ENCODE results near the gene TMEM115.

The TMEM115 gene

DNA sequence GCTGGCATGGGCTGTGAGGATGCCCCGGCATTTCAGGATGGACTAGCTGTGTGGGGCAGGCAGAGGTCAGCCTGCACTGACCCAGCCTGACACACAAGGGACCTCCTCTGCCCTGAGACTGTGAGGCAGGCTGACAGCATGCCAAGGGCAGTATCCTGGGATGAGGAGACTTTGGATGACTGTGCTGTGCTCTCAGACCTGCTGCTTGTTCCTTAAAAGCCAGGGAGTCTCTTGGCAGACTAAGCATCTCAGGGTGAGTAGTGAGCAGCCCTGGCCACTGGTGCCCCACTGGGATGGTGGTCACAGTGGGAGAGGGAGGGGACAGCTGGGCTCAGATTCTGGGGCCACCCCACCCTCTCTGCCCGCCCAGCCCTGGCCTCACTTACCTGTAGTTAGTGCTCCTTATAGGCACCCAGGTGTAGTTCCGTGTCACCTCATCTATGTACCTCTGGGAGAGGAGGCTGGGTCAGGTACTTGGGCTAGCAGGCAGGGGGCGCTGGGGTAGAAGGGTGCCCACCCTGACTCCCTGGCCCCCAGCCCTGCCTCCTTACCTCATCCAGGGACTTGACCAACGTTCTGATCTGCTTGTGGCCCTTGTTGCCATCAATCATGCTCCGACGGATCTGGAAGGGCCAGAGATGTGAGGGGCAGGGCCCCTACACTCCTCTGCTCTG, 16.1 kb upstream of the TMEM115 start:
- no peak overlapping the region for H3K23ac ChIP-seq (ENCODE audit: low read length)
- no peak overlapping the region for H2AFZ ChIP-seq (ENCODE audit: insufficient read depth, low read length, poor library complexity)
- H2BK120ac ChIP-seq (ENCODE audit: insufficient read depth, low read length, poor library complexity): no peak overlapping the region
- H3K14ac ChIP-seq (ENCODE audit: low read length): no peak overlapping the region
- WGBS (ENCODE audit: extremely low coverage, insufficient coverage, insufficient read length): no CpG with 5 or more reads among the region's 7 CpGs
- no peaks in the 10 kb centered on the region for H3K36me3 ChIP-seq (ENCODE audit: control insufficient read depth in 1 of 2, insufficient read depth in 2 of 2, low read length in 2 of 2)
- H4K8ac ChIP-seq (ENCODE audit: low read depth, low read length): no peak overlapping the region
- no peak for DNase-seq
- H4K91ac ChIP-seq (ENCODE audit: low read depth, low read length): no peak overlapping the region
- H3K27ac ChIP-seq (ENCODE audit: low read depth, low read length): no peak overlapping the region
- no peaks in the 10 kb centered on the region for H3K79me2 ChIP-seq (ENCODE audit: control insufficient read depth, insufficient read depth, low read length, poor library complexity)
- H3K27me3 ChIP-seq (ENCODE audit: insufficient read depth, low read length): no peaks in the 10 kb centered on the region
- no peaks in the 10 kb centered on the region for H3K79me1 ChIP-seq (ENCODE audit: low read length)
- H3K9ac ChIP-seq (ENCODE audit: low read length): no peak overlapping the region
- H3K18ac ChIP-seq (ENCODE audit: low read length): no peak overlapping the region
- H3K9me3 ChIP-seq (ENCODE audit: insufficient read depth, low read depth, low read length): peaks cover 4% of the 10 kb centered on the region
- no peak overlapping the region for H3K4me3 ChIP-seq (ENCODE audit: low read depth, low read length)
- no peak overlapping the region for H3K4me2 ChIP-seq (ENCODE audit: low read length)
- no peak overlapping the region for H2BK12ac ChIP-seq (ENCODE audit: low read length)
- H3K4ac ChIP-seq (ENCODE audit: low read depth, low read length): no peak overlapping the region
- H2AK5ac ChIP-seq (ENCODE audit: low read length): no peak overlapping the region
- H2BK5ac ChIP-seq (ENCODE audit: low read depth, low read length, poor library complexity): no peak overlapping the region
- no peaks in the 10 kb centered on the region for H3K4me1 ChIP-seq (ENCODE audit: control insufficient read depth in 1 of 2, insufficient read depth in 2 of 2, low read length in 2 of 2)
- H4K12ac ChIP-seq (ENCODE audit: low read depth, low read length): no peak overlapping the region

GRCh38 chr3:50374363-50375257, 15.3 kb upstream of the TMEM115 start:
- DNase-seq: no peak
- Histone ChIP-seq H3K27ac (ENCODE audit: low read depth, low read length) (no peak overlapping the region), H3K9ac (ENCODE audit: low read length) (no peak overlapping the region), H3K23ac (ENCODE audit: low read length) (no peak overlapping the region), H3K4ac (ENCODE audit: low read depth, low read length) (no peak overlapping the region), H2AK5ac (ENCODE audit: low read length) (no peak overlapping the region), H4K91ac (ENCODE audit: low read depth, low read length) (no peak overlapping the region), H4K8ac (ENCODE audit: low read depth, low read length) (no peak overlapping the region), H3K14ac (ENCODE audit: low read length) (no peak overlapping the region), H2BK120ac (ENCODE audit: insufficient read depth, low read length, poor library complexity) (no peak overlapping the region), H3K4me3 (ENCODE audit: low read depth, low read length) (no peak overlapping the region), H3K79me2 (ENCODE audit: control insufficient read depth, insufficient read depth, low read length, poor library complexity) (no peaks in the 10 kb centered on the region), H2AFZ (ENCODE audit: insufficient read depth, low read length, poor library complexity) (no peak overlapping the region), H3K36me3 (ENCODE audit: control insufficient read depth in 1 of 2, insufficient read depth in 2 of 2, low read length in 2 of 2) (no peaks in the 10 kb centered on the region), H3K4me1 (ENCODE audit: control insufficient read depth in 1 of 2, insufficient read depth in 2 of 2, low read length in 2 of 2) (no peaks in the 10 kb centered on the region), H3K4me2 (ENCODE audit: low read length) (no peak overlapping the region), H2BK5ac (ENCODE audit: low read depth, low read length, poor library complexity) (no peak overlapping the region), H3K27me3 (ENCODE audit: insufficient read depth, low read length) (no peaks in the 10 kb centered on the region), H3K79me1 (ENCODE audit: low read length) (no peaks in the 10 kb centered on the region), H3K9me3 (ENCODE audit: insufficient read depth, low read depth, low read length) (peaks cover 4% of the 10 kb centered on the region), H3K18ac (ENCODE audit: low read length) (no peak overlapping the region), H4K12ac (ENCODE audit: low read depth, low read length) (no peak overlapping the region), H2BK12ac (ENCODE audit: low read length) (no peak overlapping the region)
- no CpG with 5 or more reads among the region's 22 CpGs for WGBS (ENCODE audit: extremely low coverage, insufficient coverage, insufficient read length)

GRCh38 chr3:50373146-50374051, 14.1 kb upstream of the TMEM115 start:
- Histone ChIP-seq H3K9me3 (ENCODE audit: insufficient read depth, low read depth, low read length) (peaks cover 4% of the 10 kb centered on the region), H2AFZ (ENCODE audit: insufficient read depth, low read length, poor library complexity) (no peak overlapping the region), H2BK5ac (ENCODE audit: low read depth, low read length, poor library complexity) (no peak overlapping the region), H4K8ac (ENCODE audit: low read depth, low read length) (no peak overlapping the region), H3K23ac (ENCODE audit: low read length) (no peak overlapping the region), H4K12ac (ENCODE audit: low read depth, low read length) (no peak overlapping the region), H3K79me2 (ENCODE audit: control insufficient read depth, insufficient read depth, low read length, poor library complexity) (no peaks in the 10 kb centered on the region), H3K4me1 (ENCODE audit: control insufficient read depth in 1 of 2, insufficient read depth in 2 of 2, low read length in 2 of 2) (no peaks in the 10 kb centered on the region), H3K79me1 (ENCODE audit: low read length) (no peaks in the 10 kb centered on the region), H3K4me3 (ENCODE audit: low read depth, low read length) (no peak overlapping the region), H2BK120ac (ENCODE audit: insufficient read depth, low read length, poor library complexity) (no peak overlapping the region), H3K4me2 (ENCODE audit: low read length) (no peak overlapping the region), H3K27ac (ENCODE audit: low read depth, low read length) (no peak overlapping the region), H2AK5ac (ENCODE audit: low read length) (no peak overlapping the region), H3K14ac (ENCODE audit: low read length) (no peak overlapping the region), H3K9ac (ENCODE audit: low read length) (no peak overlapping the region), H2BK12ac (ENCODE audit: low read length) (no peak overlapping the region), H3K4ac (ENCODE audit: low read depth, low read length) (no peak overlapping the region), H3K27me3 (ENCODE audit: insufficient read depth, low read length) (no peaks in the 10 kb centered on the region), H3K18ac (ENCODE audit: low read length) (no peak overlapping the region), H3K36me3 (ENCODE audit: control insufficient read depth in 1 of 2, insufficient read depth in 2 of 2, low read length in 2 of 2) (no peaks in the 10 kb centered on the region), H4K91ac (ENCODE audit: low read depth, low read length) (no peak overlapping the region)
- no peak for DNase-seq
- 100% methylated on average over 1 of the region's 12 CpGs for WGBS (ENCODE audit: extremely low coverage, insufficient coverage, insufficient read length)

DNA sequence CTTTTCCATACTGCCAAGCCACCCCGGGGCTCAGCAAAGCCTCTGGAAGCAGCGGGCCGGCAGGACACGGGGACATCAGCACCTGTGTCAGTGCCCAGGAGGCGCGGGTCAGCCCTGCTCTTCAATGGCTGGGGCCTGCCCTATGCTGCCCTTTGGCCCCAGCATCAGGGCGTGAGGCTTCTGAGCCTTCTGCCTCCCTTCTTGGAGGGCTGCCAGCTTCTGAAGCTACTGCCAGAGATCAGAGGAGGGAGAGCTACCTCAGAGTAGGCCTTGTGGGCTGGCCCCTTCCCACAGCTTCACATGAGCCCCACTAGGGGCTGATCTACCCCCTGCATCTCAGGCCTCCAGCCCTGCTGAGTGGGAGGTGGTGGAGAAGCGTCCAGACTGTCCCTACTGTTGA, 13.0 kb upstream of the TMEM115 start:
- Histone ChIP-seq H3K4me3 (ENCODE audit: low read depth, low read length) (no peak overlapping the region), H3K79me1 (ENCODE audit: low read length) (no peaks in the 10 kb centered on the region), H3K79me2 (ENCODE audit: control insufficient read depth, insufficient read depth, low read length, poor library complexity) (no peaks in the 10 kb centered on the region), H3K9me3 (ENCODE audit: insufficient read depth, low read depth, low read length) (peaks cover 4% of the 10 kb centered on the region), H3K18ac (ENCODE audit: low read length) (no peak overlapping the region), H3K4ac (ENCODE audit: low read depth, low read length) (no peak overlapping the region), H2BK120ac (ENCODE audit: insufficient read depth, low read length, poor library complexity) (no peak overlapping the region), H3K27ac (ENCODE audit: low read depth, low read length) (no peak overlapping the region), H4K8ac (ENCODE audit: low read depth, low read length) (no peak overlapping the region), H2BK12ac (ENCODE audit: low read length) (no peak overlapping the region), H3K4me2 (ENCODE audit: low read length) (no peak overlapping the region), H4K91ac (ENCODE audit: low read depth, low read length) (no peak overlapping the region), H3K9ac (ENCODE audit: low read length) (no peak overlapping the region), H2BK5ac (ENCODE audit: low read depth, low read length, poor library complexity) (no peak overlapping the region), H2AK5ac (ENCODE audit: low read length) (no peak overlapping the region), H3K36me3 (ENCODE audit: control insufficient read depth in 1 of 2, insufficient read depth in 2 of 2, low read length in 2 of 2) (no peaks in the 10 kb centered on the region), H3K27me3 (ENCODE audit: insufficient read depth, low read length) (no peaks in the 10 kb centered on the region), H3K23ac (ENCODE audit: low read length) (no peak overlapping the region), H3K4me1 (ENCODE audit: control insufficient read depth in 1 of 2, insufficient read depth in 2 of 2, low read length in 2 of 2) (no peaks in the 10 kb centered on the region), H4K12ac (ENCODE audit: low read depth, low read length) (no peak overlapping the region), H2AFZ (ENCODE audit: insufficient read depth, low read length, poor library complexity) (no peak overlapping the region), H3K14ac (ENCODE audit: low read length) (no peak overlapping the region)
- WGBS (ENCODE audit: extremely low coverage, insufficient coverage, insufficient read length): no CpG with 5 or more reads among the region's 8 CpGs
- DNase-seq: no peak

Measured in trophoblast cell (in vitro differentiated cells and primary cell).